GM23338 (cell line): ENCODE data around the gene ENOSF1. TPM values are rescaled to one million over a fixed set of nuclear protein-coding genes. Genes with fewer than 3 reads are reported as not detected.

ENCODE experiments used
- ATAC-seq: fragments of 200-7000 bp; cut with Tn5 transposase; 3 replicates; pipeline ENCODE4 v1.9.1; 2020
- DNase-seq: peaks from one replicate; pipeline ENCODE4 v3.0.0-alpha.2; 2015; ENCODE audit warnings: low spot score
- H2AFZ ChIP-seq: fragments of 200-600 bp; sonication (generic); 2 replicates; pipeline ENCODE4 v1.8.0; 2016; ENCODE audit warnings: antibody characterized with exemption, mild to moderate bottlenecking, moderate library complexity
- H3F3A ChIP-seq: fragments of 200-600 bp; sonication (generic); replicated peaks from 2 replicates; pipeline ENCODE4 v1.8.0; 2017; ENCODE audit warnings: antibody characterized with exemption, mixed run types, low read depth
- H3K27ac ChIP-seq: fragments of 200-600 bp; sonication (generic); 2 replicates; pipeline ENCODE4 v1.6.1; 2016; ENCODE audit warnings: low read depth
- H3K27me3 ChIP-seq: fragments of 200-600 bp; sonication (generic); 2 replicates; pipeline ENCODE4 v1.8.0; 2016; ENCODE audit warnings: mild to moderate bottlenecking, mixed run types, moderate library complexity; ENCODE audit not compliant: insufficient read depth
- H3K36me3 ChIP-seq: fragments of 200-600 bp; sonication (generic); 2 replicates; pipeline ENCODE4 v1.8.0; 2016; ENCODE audit warnings: mild to moderate bottlenecking; ENCODE audit not compliant: insufficient read depth
- H3K4me1 ChIP-seq: fragments of 200-600 bp; sonication (generic); 2 replicates; pipeline ENCODE4 v1.8.0; 2016; ENCODE audit warnings: mild to moderate bottlenecking, moderate library complexity; ENCODE audit not compliant: insufficient read depth
- H3K4me2 ChIP-seq: fragments of 200-600 bp; sonication (generic); 2 replicates; pipeline ENCODE4 v1.7.1; 2017; ENCODE audit warnings: mixed run types
- H3K4me3 ChIP-seq: fragments of 200-600 bp; sonication (generic); 2 replicates; pipeline ENCODE4 v1.6.1; 2016; ENCODE audit warnings: mixed run types
- H3K79me2 ChIP-seq: fragments of 200-600 bp; sonication (generic); replicated peaks from 2 replicates; pipeline ENCODE4 v1.8.0; 2017; ENCODE audit warnings: mild to moderate bottlenecking; ENCODE audit not compliant: insufficient read depth
- H3K9me2 ChIP-seq: fragments of 200-600 bp; sonication (generic); 2 replicates; pipeline ENCODE4 v1.8.0; 2017; ENCODE audit not compliant: insufficient read depth
- H4K20me1 ChIP-seq: fragments of 200-600 bp; sonication (generic); replicated peaks from 2 replicates; pipeline ENCODE4 v1.8.0; 2017; ENCODE audit warnings: mild to moderate bottlenecking; ENCODE audit not compliant: insufficient read depth
- H3K27ac Mint-ChIP-seq: 2 replicates; pipeline ENCODE4 v1.8.0; 2020; ENCODE audit warnings: inconsistent platforms, mild to moderate bottlenecking, moderate library complexity, mixed read lengths
- H3K27me3 Mint-ChIP-seq: 3 replicates; pipeline ENCODE4 v1.8.0; 2022; ENCODE audit warnings: low read depth, mild to moderate bottlenecking, moderate library complexity, mixed read lengths, inconsistent platforms; ENCODE audit not compliant: insufficient read depth, poor library complexity
- H3K36me3 Mint-ChIP-seq: 3 replicates; pipeline ENCODE4 v1.8.0; 2021; ENCODE audit warnings: low read depth, mild to moderate bottlenecking, inconsistent platforms, moderate library complexity, mixed read lengths
- H3K4me1 Mint-ChIP-seq: 3 replicates; pipeline ENCODE4 v1.8.0; 2020; ENCODE audit warnings: mild to moderate bottlenecking, inconsistent platforms, mixed read lengths
- H3K4me3 Mint-ChIP-seq: 3 replicates; pipeline ENCODE4 v1.8.0; 2021; ENCODE audit warnings: moderate library complexity, mild to moderate bottlenecking, inconsistent platforms, mixed read lengths
- H3K9me3 Mint-ChIP-seq: 3 replicates; pipeline ENCODE4 v1.8.0; 2020; ENCODE audit warnings: moderate library complexity, mild to moderate bottlenecking, inconsistent platforms, mixed read lengths
- EZH2 ChIP-seq: fragments of 200-600 bp; sonication (generic); IDR thresholded peaks from one replicate; pipeline ENCODE4 v1.8.0; 2017; ENCODE audit warnings: antibody characterized with exemption, mild to moderate bottlenecking, low read depth; ENCODE audit not compliant: unreplicated experiment
- EZH2phosphoT487 ChIP-seq: fragments of 200-600 bp; sonication (generic); IDR thresholded peaks from one replicate; pipeline ENCODE4 v1.8.1; 2018; ENCODE audit warnings: antibody characterized with exemption; ENCODE audit not compliant: unreplicated experiment
- JUNB ChIP-seq: IDR thresholded peaks from one replicate; pipeline ENCODE4 v1.6.1; 2016; ENCODE audit warnings: antibody characterized with exemption; ENCODE audit not compliant: unreplicated experiment
- NANOG ChIP-seq: IDR thresholded peaks from 2 replicates; pipeline ENCODE4 v1.6.1; 2016; ENCODE audit warnings: antibody characterized with exemption, borderline replicate concordance
- polyA plus RNA-seq: library from polyadenylated mRNA; unstranded; fragments of >200 nt; fragmentation: Nextera tagmentation; extraction: Ambion mirVana; gene quantifications from 2 replicates; pipeline ENCODE4 v1.2.1, GENCODE V29; 2016
- total RNA-seq: library from RNA; depleted of rRNA; stranded (reverse); fragments of >200 nt; shearing (Covaris generic); gene quantifications from 2 replicates; pipeline ENCODE4 v1.2.3, GENCODE V29; 2014
- TF ChIP-seq, protein P1 (sequence below), 2 experiments: fragments of 200-600 bp in 1 of 2; sonication (generic) in 1 of 2; conservative IDR thresholded peaks; 2 replicates each; pipeline versions ENCODE4 v1.5.1 to v1.6.1; 2016 to 2017; ENCODE audit warnings: antibody characterized with exemption in 2 of 2, low read depth in 2 of 2, mild to moderate bottlenecking in 2 of 2, moderate library complexity in 1 of 2
- TF ChIP-seq, protein P2 (sequence below): fragments of 250-450 bp; sonication (Bioruptor Pico); IDR thresholded peaks from 2 replicates; pipeline ENCODE4 v1.5.0; 2020; ENCODE audit warnings: mild to moderate bottlenecking, moderate library complexity
- TF ChIP-seq, protein P3 (sequence below): IDR thresholded peaks from 2 replicates; pipeline ENCODE4 v1.6.1; 2016; ENCODE audit warnings: antibody characterized with exemption

The ENOSF1 gene
- total and polyA plus RNA-seq, 2 experiments from 2014 or later = 30.1 to 36.4 TPM

DNA sequence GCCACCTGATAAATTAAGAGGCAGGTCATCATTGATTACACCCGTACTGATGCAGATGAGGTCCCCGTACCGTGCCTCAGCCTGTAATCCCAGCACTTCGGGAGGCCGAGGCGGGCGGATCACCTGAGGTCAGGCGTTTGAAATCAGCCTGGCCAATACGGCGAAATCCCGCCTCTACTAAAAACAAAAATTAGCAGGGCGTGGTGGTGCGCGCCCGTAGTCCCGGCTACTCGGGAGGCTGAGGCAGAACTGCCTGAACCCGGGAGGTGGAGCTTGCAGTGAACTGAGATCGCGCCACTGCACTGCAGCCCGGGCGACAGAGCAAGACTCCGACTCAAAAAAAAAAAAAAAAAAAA lies 683 bp upstream of the ENOSF1 start:
- H3K4me1 Mint-ChIP-seq = peaks cover 7% of the 10 kb centered on the region
- no peak for ATAC-seq
- TF ChIP-seq JUNB (no peak), NANOG (no peak), EZH2 (no peak), EZH2phosphoT487 (no peak)
- TF ChIP-seq, protein P1, sequence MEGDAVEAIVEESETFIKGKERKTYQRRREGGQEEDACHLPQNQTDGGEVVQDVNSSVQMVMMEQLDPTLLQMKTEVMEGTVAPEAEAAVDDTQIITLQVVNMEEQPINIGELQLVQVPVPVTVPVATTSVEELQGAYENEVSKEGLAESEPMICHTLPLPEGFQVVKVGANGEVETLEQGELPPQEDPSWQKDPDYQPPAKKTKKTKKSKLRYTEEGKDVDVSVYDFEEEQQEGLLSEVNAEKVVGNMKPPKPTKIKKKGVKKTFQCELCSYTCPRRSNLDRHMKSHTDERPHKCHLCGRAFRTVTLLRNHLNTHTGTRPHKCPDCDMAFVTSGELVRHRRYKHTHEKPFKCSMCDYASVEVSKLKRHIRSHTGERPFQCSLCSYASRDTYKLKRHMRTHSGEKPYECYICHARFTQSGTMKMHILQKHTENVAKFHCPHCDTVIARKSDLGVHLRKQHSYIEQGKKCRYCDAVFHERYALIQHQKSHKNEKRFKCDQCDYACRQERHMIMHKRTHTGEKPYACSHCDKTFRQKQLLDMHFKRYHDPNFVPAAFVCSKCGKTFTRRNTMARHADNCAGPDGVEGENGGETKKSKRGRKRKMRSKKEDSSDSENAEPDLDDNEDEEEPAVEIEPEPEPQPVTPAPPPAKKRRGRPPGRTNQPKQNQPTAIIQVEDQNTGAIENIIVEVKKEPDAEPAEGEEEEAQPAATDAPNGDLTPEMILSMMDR (conservative IDR thresholded peaks at IDR 0.05; ENCODE audit: low read depth in 2 of 2) = no peak
- TF ChIP-seq, protein P2, sequence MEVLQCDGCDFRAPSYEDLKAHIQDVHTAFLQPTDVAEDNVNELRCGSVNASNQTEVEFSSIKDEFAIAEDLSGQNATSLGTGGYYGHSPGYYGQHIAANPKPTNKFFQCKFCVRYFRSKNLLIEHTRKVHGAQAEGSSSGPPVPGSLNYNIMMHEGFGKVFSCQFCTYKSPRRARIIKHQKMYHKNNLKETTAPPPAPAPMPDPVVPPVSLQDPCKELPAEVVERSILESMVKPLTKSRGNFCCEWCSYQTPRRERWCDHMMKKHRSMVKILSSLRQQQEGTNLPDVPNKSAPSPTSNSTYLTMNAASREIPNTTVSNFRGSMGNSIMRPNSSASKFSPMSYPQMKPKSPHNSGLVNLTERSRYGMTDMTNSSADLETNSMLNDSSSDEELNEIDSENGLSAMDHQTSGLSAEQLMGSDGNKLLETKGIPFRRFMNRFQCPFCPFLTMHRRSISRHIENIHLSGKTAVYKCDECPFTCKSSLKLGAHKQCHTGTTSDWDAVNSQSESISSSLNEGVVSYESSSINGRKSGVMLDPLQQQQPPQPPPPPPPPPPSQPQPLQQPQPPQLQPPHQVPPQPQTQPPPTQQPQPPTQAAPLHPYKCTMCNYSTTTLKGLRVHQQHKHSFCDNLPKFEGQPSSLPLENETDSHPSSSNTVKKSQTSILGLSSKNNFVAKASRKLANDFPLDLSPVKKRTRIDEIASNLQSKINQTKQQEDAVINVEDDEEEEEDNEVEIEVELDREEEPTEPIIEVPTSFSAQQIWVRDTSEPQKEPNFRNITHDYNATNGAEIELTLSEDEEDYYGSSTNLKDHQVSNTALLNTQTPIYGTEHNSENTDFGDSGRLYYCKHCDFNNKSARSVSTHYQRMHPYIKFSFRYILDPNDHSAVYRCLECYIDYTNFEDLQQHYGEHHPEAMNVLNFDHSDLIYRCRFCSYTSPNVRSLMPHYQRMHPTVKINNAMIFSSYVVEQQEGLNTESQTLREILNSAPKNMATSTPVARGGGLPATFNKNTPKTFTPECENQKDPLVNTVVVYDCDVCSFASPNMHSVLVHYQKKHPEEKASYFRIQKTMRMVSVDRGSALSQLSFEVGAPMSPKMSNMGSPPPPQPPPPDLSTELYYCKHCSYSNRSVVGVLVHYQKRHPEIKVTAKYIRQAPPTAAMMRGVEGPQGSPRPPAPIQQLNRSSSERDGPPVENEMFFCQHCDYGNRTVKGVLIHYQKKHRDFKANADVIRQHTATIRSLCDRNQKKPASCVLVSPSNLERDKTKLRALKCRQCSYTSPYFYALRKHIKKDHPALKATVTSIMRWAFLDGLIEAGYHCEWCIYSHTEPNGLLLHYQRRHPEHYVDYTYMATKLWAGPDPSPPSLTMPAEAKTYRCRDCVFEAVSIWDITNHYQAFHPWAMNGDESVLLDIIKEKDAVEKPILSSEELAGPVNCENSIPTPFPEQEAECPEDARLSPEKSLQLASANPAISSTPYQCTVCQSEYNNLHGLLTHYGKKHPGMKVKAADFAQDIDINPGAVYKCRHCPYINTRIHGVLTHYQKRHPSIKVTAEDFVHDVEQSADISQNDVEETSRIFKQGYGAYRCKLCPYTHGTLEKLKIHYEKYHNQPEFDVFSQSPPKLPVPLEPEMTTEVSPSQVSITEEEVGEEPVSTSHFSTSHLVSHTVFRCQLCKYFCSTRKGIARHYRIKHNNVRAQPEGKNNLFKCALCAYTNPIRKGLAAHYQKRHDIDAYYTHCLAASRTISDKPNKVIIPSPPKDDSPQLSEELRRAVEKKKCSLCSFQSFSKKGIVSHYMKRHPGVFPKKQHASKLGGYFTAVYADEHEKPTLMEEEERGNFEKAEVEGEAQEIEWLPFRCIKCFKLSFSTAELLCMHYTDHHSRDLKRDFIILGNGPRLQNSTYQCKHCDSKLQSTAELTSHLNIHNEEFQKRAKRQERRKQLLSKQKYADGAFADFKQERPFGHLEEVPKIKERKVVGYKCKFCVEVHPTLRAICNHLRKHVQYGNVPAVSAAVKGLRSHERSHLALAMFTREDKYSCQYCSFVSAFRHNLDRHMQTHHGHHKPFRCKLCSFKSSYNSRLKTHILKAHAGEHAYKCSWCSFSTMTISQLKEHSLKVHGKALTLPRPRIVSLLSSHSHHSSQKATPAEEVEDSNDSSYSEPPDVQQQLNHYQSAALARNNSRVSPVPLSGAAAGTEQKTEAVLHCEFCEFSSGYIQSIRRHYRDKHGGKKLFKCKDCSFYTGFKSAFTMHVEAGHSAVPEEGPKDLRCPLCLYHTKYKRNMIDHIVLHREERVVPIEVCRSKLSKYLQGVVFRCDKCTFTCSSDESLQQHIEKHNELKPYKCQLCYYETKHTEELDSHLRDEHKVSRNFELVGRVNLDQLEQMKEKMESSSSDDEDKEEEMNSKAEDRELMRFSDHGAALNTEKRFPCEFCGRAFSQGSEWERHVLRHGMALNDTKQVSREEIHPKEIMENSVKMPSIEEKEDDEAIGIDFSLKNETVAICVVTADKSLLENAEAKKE (CRISPR knock-in tag) = no peak
- TF ChIP-seq, protein P3, sequence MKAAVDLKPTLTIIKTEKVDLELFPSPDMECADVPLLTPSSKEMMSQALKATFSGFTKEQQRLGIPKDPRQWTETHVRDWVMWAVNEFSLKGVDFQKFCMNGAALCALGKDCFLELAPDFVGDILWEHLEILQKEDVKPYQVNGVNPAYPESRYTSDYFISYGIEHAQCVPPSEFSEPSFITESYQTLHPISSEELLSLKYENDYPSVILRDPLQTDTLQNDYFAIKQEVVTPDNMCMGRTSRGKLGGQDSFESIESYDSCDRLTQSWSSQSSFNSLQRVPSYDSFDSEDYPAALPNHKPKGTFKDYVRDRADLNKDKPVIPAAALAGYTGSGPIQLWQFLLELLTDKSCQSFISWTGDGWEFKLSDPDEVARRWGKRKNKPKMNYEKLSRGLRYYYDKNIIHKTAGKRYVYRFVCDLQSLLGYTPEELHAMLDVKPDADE = no peak
- peaks cover 23% of the 10 kb centered on the region for H3K36me3 Mint-ChIP-seq
- peaks cover 6% of the 10 kb centered on the region for H3K27me3 Mint-ChIP-seq
- no peak for DNase-seq
- H3K9me3 Mint-ChIP-seq = peaks cover 7% of the 10 kb centered on the region; the same call in 2 of the 3 replicates
- peak overlapping the region; percentile 97 for H2AFZ ChIP-seq
- H3K36me3 ChIP-seq = no peaks in the 10 kb centered on the region; the same call in 1 of the 2 replicates
- H3K9me2 ChIP-seq = no peaks in the 10 kb centered on the region
- peaks cover 37% of the 10 kb centered on the region for H3K79me2 ChIP-seq
- H3K27ac Mint-ChIP-seq = no peak overlapping the region
- H4K20me1 ChIP-seq = peaks cover 25% of the 10 kb centered on the region
- peaks cover 5% of the 10 kb centered on the region; the same call in 1 of the 2 replicates for H3F3A ChIP-seq
- H3K4me1 ChIP-seq = peaks cover 6% of the 10 kb centered on the region
- no peak overlapping the region for H3K27ac ChIP-seq
- H3K4me3 ChIP-seq = peak overlapping the region; percentile 57
- H3K4me3 Mint-ChIP-seq = peak overlapping the region; percentile 68
- peak overlapping the region; percentile 78 for H3K4me2 ChIP-seq
- H3K27me3 ChIP-seq = 0 out of 2 replicates have a peak, but pooled peaks cover 7% of the 10 kb centered on the region
